Thymus (tissue), 11 donors: ENCODE results near the gene DYRK1A. TPM values are rescaled to one million over a fixed set of nuclear protein-coding genes. Genes with fewer than 3 reads are reported as not detected.
"Not testable (repeated sequence)": the region's sequence is repeated elsewhere in the genome, so short reads cannot be mapped to it uniquely, and the experiment has no call there.

Source experiments
- DNase-seq, 9 donors: peaks; one replicate each; pipeline ENCODE4 v3.0.0-alpha.2; 2013; ENCODE audit warnings: low spot score in 9 of 9, low read depth in 6 of 9, missing footprints in 1 of 9
- H3K27ac ChIP-seq, 2 donors: one replicate each; pipeline ENCODE4 v1.5.1; 2013; ENCODE audit warnings: control low read depth in 1 of 2, low read depth in 1 of 2, low read length in 1 of 2, mild to moderate bottlenecking in 1 of 2, moderate library complexity in 1 of 2
- H3K27me3 ChIP-seq, 2 donors: one replicate each; pipeline ENCODE4 v1.5.1; 2013; ENCODE audit warnings: low read length in 1 of 2; ENCODE audit not compliant: control insufficient read depth in 2 of 2, insufficient read depth in 1 of 2
- H3K36me3 ChIP-seq, 2 donors: one replicate each; pipeline ENCODE4 v1.5.1; 2013; ENCODE audit warnings: low read length in 1 of 2, mild to moderate bottlenecking in 1 of 2, moderate library complexity in 1 of 2; ENCODE audit not compliant: control insufficient read depth in 2 of 2, insufficient read depth in 2 of 2
- H3K4me1 ChIP-seq, 2 donors: one replicate each; pipeline ENCODE4 v1.5.1; 2013; ENCODE audit warnings: low read length in 2 of 2; ENCODE audit not compliant: control insufficient read depth in 2 of 2, insufficient read depth in 2 of 2
- H3K4me3 ChIP-seq, 2 donors: one replicate each; pipeline ENCODE4 v1.5.1; 2013; ENCODE audit warnings: low read length in 2 of 2, control low read depth in 1 of 2, mild to moderate bottlenecking in 1 of 2
- H3K9me3 ChIP-seq, 2 donors: one replicate each; pipeline ENCODE4 v1.5.1; 2013; ENCODE audit warnings: low read length in 1 of 2, mild to moderate bottlenecking in 1 of 2; ENCODE audit not compliant: control insufficient read depth in 2 of 2, insufficient read depth in 1 of 2
- WGBS: extraction: QIAGEN DNeasy Blood & Tissue Kit; methylation state at CpG from one replicate; pipeline ENCODE4 v1.1.7; 2013; 5-methylcytosine and 5-hydroxymethylcytosine counted together
- polyA plus RNA-seq: library from polyadenylated mRNA; stranded (reverse); fragments of 200-250 nt; gene quantifications from one replicate; pipeline ENCODE4 v1.2.3, GENCODE V29; 2013
- total RNA-seq: library from RNA; stranded (reverse); fragments of 120-200 nt; gene quantifications from one replicate; pipeline ENCODE4 v1.2.4, GENCODE V29; 2013
- donor health status: healthy.

DYRK1A gene
- total and polyA plus RNA-seq, 2 donors = 53.3 to 64.7 TPM

DNA sequence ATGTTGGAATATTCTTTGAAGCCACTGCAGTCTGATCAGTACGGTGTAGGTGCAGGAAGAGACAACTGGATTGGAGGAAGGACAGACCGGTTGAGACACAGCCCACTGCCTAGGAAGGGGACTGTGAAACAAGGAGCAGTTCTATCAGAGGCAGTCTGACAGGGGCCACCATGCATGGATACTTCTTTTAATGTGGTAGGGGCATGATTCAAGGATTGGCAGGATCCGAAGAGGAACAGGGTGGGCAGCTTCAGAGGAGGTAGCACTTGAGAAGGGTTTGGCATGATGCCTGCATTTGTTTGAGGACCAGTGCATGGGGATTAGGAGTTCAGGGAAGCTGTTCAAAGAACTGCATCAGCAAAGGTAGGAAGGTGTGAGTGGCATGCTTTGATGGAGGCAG is 167.9 kb downstream of the DYRK1A start:
- DNase-seq = no peak
- no peaks in the 10 kb centered on the region for H3K9me3 ChIP-seq
- peaks cover 0 to 6% of the 10 kb centered on the region in 2 donors for H3K4me1 ChIP-seq
- WGBS = 92% methylated on average over 3 of the region's 3 CpGs
- H3K27ac ChIP-seq = no peak overlapping the region
- no peak overlapping the region for H3K4me3 ChIP-seq
- H3K36me3 ChIP-seq = no peaks in the 10 kb centered on the region
- H3K27me3 ChIP-seq = peaks cover 0 to 14% of the 10 kb centered on the region in 2 donors

DNA sequence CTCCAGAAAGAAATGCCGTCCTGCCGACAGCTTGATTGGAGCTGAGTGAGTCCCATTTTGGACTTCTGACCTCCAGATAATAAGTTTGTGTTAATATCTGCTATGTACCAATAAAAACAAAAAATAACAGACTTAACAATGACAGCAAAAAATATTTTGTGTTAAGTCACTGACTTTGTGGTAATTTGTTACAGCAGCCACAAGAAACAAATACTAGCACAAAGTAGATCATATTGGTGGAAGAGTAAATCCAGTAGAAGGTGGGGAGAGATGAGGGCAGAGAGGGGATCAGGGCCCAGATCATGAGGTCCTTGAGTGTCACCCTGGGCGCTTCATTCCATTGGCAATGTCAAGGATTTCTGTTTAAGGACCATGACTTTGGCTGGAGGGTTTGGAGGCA is 168.6 kb downstream of the DYRK1A start:
- H3K36me3 ChIP-seq = no peaks in the 10 kb centered on the region
- DNase-seq = no peak
- H3K9me3 ChIP-seq = no peaks in the 10 kb centered on the region
- H3K27ac ChIP-seq = no peak overlapping the region
- H3K4me3 ChIP-seq = no peak overlapping the region
- H3K27me3 ChIP-seq = peaks cover 0 to 11% of the 10 kb centered on the region in 2 donors
- 99% methylated on average over 3 of the region's 3 CpGs for WGBS
- H3K4me1 ChIP-seq = peaks cover 0 to 6% of the 10 kb centered on the region in 2 donors

DNA sequence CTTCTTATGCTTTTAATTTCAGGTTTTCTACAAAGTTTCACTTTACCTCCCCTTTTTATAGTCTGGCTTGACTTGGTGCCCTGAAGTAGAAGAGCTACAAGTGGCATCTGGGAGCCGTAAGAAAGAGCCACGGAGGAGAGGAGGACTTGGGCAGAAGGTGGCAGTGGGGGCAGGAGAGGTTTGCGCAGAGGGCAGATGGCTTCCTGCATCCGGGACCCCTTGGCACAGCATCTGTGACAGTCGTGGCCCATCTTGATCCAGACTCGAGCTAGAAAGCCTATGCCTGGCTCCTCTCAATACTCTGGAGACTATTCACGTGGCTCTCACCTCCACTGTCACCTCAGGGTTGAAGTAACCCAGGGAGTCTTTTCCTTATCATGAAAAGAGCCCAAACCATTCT is 169.1 kb downstream of the DYRK1A start:
- DNase-seq = no peak
- 96% methylated on average over 7 of the region's 7 CpGs for WGBS
- H3K27me3 ChIP-seq = peaks cover 0 to 11% of the 10 kb centered on the region in 2 donors
- peaks cover 0 to 6% of the 10 kb centered on the region in 2 donors for H3K4me1 ChIP-seq
- no peaks in the 10 kb centered on the region for H3K9me3 ChIP-seq
- no peaks in the 10 kb centered on the region for H3K36me3 ChIP-seq
- no peak overlapping the region for H3K27ac ChIP-seq
- H3K4me3 ChIP-seq = no peak overlapping the region

DNA sequence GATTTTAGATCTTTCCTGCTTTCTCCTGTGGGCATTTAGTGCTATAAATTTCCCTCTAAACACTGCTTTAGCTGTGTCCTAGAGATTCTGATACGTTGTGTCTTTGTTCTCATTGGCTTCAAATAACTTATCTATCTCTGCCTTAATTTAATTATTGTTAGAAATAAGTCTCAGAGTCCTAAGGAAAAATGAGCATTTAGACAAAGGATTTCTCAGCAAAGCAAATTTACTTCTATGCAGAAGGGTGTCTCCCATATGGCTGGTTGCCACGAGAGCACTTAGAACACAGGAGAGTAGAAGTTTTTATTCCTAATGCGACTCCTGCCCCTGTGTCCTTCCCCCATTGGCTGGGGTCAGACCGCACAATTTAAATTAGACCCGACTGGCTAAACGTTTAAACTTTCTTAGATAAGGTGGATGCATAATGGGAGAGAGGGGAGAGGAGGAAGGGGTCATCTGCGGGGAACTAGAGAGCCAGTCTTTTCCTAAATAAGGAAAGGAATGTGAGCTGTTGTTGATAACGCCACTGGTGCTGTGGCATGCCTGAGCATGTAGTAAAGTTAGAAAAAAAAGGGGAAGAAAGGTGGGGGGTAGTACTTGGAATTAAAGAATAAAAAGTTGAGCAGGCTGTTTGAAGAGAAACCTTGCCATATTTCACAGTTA is 170.2 kb downstream of the DYRK1A start:
- WGBS = 75% methylated on average over 8 of the region's 8 CpGs

DNA sequence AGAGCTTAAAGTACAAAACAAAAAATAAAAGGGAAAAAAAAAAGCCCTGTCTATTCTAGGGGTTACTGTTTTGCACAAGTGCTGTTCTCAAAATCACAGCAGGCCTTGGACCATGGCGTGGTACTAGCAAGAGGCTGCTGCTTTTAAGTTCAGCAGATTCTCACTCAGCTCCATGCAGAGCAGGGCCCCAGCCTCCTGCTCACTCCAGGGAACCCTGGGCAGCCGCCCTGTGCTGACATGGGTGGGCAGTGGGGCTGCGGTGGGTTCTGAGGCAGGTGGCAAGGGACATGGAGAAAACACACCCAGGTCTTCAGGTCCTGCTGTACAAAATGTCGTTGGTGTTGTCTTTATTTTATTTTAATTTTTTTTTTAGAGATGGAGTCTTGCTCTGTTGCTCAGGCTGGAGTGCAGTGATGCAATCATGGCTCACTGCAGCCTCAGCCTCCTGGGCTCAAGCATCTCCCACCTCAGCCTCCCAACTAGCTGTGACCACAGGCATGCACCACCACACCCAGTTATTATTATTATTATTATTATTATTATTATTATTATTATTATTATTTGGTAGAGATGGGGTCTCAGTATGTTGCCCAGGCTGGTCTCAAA is 170.9 kb downstream of the DYRK1A start:
- no peak overlapping the region for H3K27ac ChIP-seq
- no peaks in the 10 kb centered on the region for H3K9me3 ChIP-seq
- no peaks in the 10 kb centered on the region for H3K27me3 ChIP-seq
- no peak for DNase-seq
- H3K36me3 ChIP-seq = no peaks in the 10 kb centered on the region
- H3K4me1 ChIP-seq = no peaks in the 10 kb centered on the region
- H3K4me3 ChIP-seq = no peak overlapping the region
- WGBS = 95% methylated on average over 4 of the region's 4 CpGs

More for the DNA sequence above, 170.2 kb downstream of the DYRK1A start:
- Histone ChIP-seq H3K27ac (no peak overlapping the region), H3K27me3 (peaks cover 0 to under 1% of the 10 kb centered on the region in 2 donors), H3K4me3 (no peak overlapping the region), H3K9me3 (no peaks in the 10 kb centered on the region), H3K4me1 (no peaks in the 10 kb centered on the region), H3K36me3 (no peaks in the 10 kb centered on the region)
- DNase-seq = no peak

DNA sequence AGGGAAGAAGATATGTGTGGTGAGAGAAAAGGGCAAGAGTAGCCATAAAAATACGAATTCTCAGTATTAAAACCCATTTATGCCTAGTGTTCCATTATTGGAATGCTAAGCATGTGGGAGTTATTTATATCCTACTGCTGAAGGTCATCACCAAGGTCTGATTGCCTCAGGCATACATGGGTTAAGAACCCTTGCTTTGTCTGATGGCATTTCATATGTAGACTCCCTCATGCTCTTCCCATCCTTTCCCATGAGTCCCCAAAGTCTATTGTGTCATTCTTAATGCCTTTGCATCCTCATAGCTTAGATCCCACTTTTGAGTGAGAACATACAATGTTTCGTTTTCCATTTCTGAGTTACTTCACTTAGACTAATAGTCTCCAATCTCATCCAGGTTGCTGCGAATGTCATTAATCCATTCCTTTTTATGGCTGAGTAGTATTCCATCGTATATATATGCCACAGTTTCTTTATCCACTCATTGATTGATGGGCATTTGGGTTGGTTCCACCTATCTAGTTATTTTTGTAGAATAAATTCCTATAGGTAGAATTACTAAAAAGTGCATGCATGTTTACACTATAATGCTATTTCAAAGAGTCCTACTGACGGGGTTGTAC is 172.5 kb downstream of the DYRK1A start:
- Histone ChIP-seq H3K9me3 (no peaks in the 10 kb centered on the region), H3K4me3 (no peak overlapping the region)

DNA sequence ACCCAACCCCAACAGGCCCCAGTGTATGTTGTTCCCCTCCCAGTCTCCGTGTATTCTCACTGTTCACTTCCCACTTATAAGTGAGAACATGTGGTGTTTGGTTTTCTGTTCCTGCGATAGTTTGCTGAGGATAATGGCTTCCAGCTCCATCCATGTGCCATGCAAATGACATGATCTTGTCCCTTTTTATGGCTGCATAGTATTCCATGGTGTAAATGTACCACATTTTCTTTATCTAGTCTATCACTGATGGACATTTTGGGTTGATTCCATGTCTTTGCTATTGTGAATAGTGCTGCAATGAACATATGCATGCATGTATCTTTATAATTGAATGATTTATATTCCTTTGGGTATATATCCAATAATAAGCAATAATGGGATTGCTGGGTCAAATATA is 174.6 kb downstream of the DYRK1A start:
- H3K36me3 ChIP-seq, H3K27me3 ChIP-seq, DNase-seq, H3K4me3 ChIP-seq, H3K27ac ChIP-seq, H3K4me1 ChIP-seq, H3K9me3 ChIP-seq: not testable (repeated sequence)
- WGBS = 98% methylated on average over 2 of the region's 2 CpGs

More for the DNA sequence above, 172.5 kb downstream of the DYRK1A start:
- H3K27me3 ChIP-seq = no peaks in the 10 kb centered on the region
- H3K36me3 ChIP-seq = no peaks in the 10 kb centered on the region
- WGBS = 97% methylated on average over 5 of the region's 5 CpGs
- H3K4me1 ChIP-seq = no peaks in the 10 kb centered on the region
- DNase-seq = no peak
- H3K27ac ChIP-seq = no peak overlapping the region

DNA sequence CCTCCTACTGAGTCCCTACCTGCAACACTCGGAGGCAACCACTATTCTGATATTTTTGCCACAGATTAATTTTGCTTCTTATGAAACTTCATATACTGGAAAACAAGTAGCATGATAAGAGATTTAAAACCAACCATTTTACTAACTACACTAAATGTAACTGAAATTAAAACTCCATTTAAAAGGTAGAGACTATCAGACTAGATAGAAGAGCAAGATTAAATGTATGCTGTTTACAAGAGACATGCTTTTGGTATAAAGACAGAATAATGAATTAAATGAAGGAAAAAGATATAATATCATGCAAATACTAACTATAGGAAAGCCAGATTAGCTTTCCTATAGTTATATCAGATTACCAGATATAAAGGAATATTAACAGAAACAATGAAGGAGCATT is 175.9 kb downstream of the DYRK1A start:
- H3K27ac ChIP-seq = no peak overlapping the region
- DNase-seq = no peak
- H3K27me3 ChIP-seq = peaks cover 0 to 2% of the 10 kb centered on the region in 2 donors
- 99% methylated on average over 1 of the region's 1 CpG for WGBS
- H3K9me3 ChIP-seq = no peaks in the 10 kb centered on the region
- H3K4me3 ChIP-seq = no peak overlapping the region
- H3K36me3 ChIP-seq = no peaks in the 10 kb centered on the region
- H3K4me1 ChIP-seq = peaks cover 3 to 11% of the 10 kb centered on the region in 2 donors

DNA sequence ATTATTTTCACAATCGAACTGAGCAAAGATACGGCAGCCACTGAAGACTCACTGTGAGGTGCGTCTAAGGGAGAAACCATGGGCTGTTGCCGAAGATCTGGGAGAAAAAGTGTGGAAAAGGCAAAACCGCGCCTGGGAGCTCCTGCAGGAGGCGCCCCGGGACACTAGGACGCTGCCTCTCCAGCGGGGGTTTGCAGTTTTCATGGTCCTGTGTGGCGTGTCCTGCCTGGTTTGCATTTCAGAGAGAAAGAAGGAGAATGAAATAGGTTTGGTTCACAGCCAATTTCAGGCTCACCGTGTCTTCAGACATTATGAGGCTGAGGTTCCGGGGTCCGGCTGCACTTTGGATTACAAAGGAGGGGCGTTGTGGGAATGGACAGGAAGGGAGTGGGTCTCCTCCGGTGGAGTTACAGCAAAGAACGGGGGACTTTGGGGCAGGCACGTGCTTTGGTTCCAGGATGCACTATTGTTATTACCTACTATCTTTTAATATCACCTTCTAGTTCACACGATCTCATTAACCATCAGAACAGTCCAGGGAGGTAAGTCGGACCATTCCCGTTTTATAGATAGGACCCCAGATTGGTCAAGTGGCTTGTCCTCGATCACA is 179.8 kb downstream of the DYRK1A start:
- H3K4me3 ChIP-seq = no peak overlapping the region
- peaks cover 4 to 16% of the 10 kb centered on the region in 2 donors for H3K4me1 ChIP-seq
- no peak for DNase-seq
- H3K27me3 ChIP-seq = peaks cover 0 to 2% of the 10 kb centered on the region in 2 donors
- 69% methylated on average over 22 of the region's 22 CpGs for WGBS
- no peaks in the 10 kb centered on the region for H3K36me3 ChIP-seq
- no peak overlapping the region for H3K27ac ChIP-seq
- no peaks in the 10 kb centered on the region for H3K9me3 ChIP-seq
